H1 (cell line): ENCODE results near the gene WDFY3. TPM values are rescaled to one million over a fixed set of nuclear protein-coding genes. Genes with fewer than 3 reads are reported as not detected.

Experiments
- EP300 ChIP-seq, 2 experiments: IDR thresholded peaks; 1 replicate in 1 of 2; 2 replicates in 1 of 2; pipeline ENCODE4 v1.6.1; 2011 to 2012; ENCODE audit warnings: low read depth in 2 of 2, low read length in 2 of 2, mild to moderate bottlenecking in 2 of 2, borderline replicate concordance in 1 of 2, inconsistent platforms in 1 of 2, moderate library complexity in 1 of 2
- JUN ChIP-seq: IDR thresholded peaks from 2 replicates; pipeline ENCODE4 v1.6.1; 2011; ENCODE audit warnings: low read depth, mild to moderate bottlenecking, improper control_type of control experiment, low read length
- KDM1A ChIP-seq: fragments of 200-600, 300-600 bp; sonication (generic); IDR thresholded peaks from 2 replicates; pipeline ENCODE4 v1.7.1; 2016; ENCODE audit warnings: mild to moderate bottlenecking, low read length, borderline replicate concordance
- MAFK ChIP-seq: IDR thresholded peaks from 2 replicates; pipeline ENCODE4 v1.6.1; 2012; ENCODE audit warnings: low read depth, mild to moderate bottlenecking, improper control_type of control experiment, low read length
- polyA plus RNA-seq, 7 experiments: library from polyadenylated mRNA; depleted of rRNA in 3 of 7; stranded (reverse) in 5 of 7; unstranded in 2 of 7; fragments of >200 nt in 5 of 7; fragments of 200-250 nt in 2 of 7; gene quantifications; 1 replicate in 5 of 7; 2 replicates in 1 of 7; 4 replicates in 1 of 7; pipeline versions ENCODE4 v1.2.1 to v1.2.3, GENCODE V29; 2011 to 2013; ENCODE audit warnings: missing spikeins in 2 of 7, mixed read lengths in 2 of 7
- total RNA-seq: library from RNA; stranded (reverse); fragmentation: NEBNext Ultra II Directional; extraction: Animal tissue kit (Norgen Biotek cat#: 25700); gene quantifications from 2 replicates; pipeline ENCODE4 v1.2.1, GENCODE V29; 2021
- TF ChIP-seq, protein P1 (sequence below): fragments of 300-600 bp; sonication (generic); IDR thresholded peaks from 2 replicates; pipeline ENCODE4 v1.7.1; 2012; ENCODE audit warnings: low read length, moderate library complexity, mild to moderate bottlenecking, inconsistent platforms; ENCODE audit not compliant: insufficient replicate concordance

Gene WDFY3
- total and polyA plus RNA-seq, 2 of the 8 experiments (the other 6 are each of a cell fraction or from before 2014, with no cell fraction given): 25.6 to 62.4 TPM

DNA sequence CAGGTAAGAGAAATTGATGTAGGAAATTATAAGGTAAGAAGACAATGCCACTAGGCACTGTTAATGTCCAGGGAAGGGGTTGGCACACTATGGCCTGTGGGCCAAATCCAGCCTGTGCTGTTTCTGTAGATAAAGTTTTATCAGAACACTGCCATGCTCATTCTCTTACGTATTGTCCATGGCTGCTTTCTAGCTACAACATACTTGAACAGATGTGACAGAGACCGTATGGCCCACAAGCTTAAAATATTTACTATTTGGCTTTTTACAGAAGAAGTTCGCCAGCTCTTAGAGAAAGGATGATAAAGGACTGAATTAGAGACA lies 215.6 kb downstream of the WDFY3 start (continued):
- TF ChIP-seq, protein P1, sequence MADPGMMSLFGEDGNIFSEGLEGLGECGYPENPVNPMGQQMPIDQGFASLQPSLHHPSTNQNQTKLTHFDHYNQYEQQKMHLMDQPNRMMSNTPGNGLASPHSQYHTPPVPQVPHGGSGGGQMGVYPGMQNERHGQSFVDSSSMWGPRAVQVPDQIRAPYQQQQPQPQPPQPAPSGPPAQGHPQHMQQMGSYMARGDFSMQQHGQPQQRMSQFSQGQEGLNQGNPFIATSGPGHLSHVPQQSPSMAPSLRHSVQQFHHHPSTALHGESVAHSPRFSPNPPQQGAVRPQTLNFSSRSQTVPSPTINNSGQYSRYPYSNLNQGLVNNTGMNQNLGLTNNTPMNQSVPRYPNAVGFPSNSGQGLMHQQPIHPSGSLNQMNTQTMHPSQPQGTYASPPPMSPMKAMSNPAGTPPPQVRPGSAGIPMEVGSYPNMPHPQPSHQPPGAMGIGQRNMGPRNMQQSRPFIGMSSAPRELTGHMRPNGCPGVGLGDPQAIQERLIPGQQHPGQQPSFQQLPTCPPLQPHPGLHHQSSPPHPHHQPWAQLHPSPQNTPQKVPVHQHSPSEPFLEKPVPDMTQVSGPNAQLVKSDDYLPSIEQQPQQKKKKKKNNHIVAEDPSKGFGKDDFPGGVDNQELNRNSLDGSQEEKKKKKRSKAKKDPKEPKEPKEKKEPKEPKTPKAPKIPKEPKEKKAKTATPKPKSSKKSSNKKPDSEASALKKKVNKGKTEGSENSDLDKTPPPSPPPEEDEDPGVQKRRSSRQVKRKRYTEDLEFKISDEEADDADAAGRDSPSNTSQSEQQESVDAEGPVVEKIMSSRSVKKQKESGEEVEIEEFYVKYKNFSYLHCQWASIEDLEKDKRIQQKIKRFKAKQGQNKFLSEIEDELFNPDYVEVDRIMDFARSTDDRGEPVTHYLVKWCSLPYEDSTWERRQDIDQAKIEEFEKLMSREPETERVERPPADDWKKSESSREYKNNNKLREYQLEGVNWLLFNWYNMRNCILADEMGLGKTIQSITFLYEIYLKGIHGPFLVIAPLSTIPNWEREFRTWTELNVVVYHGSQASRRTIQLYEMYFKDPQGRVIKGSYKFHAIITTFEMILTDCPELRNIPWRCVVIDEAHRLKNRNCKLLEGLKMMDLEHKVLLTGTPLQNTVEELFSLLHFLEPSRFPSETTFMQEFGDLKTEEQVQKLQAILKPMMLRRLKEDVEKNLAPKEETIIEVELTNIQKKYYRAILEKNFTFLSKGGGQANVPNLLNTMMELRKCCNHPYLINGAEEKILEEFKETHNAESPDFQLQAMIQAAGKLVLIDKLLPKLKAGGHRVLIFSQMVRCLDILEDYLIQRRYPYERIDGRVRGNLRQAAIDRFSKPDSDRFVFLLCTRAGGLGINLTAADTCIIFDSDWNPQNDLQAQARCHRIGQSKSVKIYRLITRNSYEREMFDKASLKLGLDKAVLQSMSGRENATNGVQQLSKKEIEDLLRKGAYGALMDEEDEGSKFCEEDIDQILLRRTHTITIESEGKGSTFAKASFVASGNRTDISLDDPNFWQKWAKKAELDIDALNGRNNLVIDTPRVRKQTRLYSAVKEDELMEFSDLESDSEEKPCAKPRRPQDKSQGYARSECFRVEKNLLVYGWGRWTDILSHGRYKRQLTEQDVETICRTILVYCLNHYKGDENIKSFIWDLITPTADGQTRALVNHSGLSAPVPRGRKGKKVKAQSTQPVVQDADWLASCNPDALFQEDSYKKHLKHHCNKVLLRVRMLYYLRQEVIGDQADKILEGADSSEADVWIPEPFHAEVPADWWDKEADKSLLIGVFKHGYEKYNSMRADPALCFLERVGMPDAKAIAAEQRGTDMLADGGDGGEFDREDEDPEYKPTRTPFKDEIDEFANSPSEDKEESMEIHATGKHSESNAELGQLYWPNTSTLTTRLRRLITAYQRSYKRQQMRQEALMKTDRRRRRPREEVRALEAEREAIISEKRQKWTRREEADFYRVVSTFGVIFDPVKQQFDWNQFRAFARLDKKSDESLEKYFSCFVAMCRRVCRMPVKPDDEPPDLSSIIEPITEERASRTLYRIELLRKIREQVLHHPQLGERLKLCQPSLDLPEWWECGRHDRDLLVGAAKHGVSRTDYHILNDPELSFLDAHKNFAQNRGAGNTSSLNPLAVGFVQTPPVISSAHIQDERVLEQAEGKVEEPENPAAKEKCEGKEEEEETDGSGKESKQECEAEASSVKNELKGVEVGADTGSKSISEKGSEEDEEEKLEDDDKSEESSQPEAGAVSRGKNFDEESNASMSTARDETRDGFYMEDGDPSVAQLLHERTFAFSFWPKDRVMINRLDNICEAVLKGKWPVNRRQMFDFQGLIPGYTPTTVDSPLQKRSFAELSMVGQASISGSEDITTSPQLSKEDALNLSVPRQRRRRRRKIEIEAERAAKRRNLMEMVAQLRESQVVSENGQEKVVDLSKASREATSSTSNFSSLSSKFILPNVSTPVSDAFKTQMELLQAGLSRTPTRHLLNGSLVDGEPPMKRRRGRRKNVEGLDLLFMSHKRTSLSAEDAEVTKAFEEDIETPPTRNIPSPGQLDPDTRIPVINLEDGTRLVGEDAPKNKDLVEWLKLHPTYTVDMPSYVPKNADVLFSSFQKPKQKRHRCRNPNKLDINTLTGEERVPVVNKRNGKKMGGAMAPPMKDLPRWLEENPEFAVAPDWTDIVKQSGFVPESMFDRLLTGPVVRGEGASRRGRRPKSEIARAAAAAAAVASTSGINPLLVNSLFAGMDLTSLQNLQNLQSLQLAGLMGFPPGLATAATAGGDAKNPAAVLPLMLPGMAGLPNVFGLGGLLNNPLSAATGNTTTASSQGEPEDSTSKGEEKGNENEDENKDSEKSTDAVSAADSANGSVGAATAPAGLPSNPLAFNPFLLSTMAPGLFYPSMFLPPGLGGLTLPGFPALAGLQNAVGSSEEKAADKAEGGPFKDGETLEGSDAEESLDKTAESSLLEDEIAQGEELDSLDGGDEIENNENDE: no peak
- no peak for TF ChIP-seq MAFK
- TF ChIP-seq EP300 (IDR thresholded peaks at IDR 0.05; ENCODE audit: borderline replicate concordance in 1 of 2, low read depth in 2 of 2, low read length in 2 of 2): no peak
- no peak for TF ChIP-seq KDM1A
- no peak for TF ChIP-seq JUN
